Mucosa of rectum (tissue), 2 donors: Measurements from ENCODE around the gene SMC6.
A peak's percentile ranks its signal among the peaks of the same experiment; 100 is the strongest.

Experiments used
- H3K27ac ChIP-seq, 2 donors: one replicate each; pipeline ENCODE4 v1.7.0; 2013; ENCODE audit warnings: inconsistent platforms in 2 of 2, low read depth in 2 of 2, low read length in 2 of 2
- H3K27me3 ChIP-seq, 2 donors: one replicate each; pipeline ENCODE4 v1.7.0; 2013; ENCODE audit warnings: low read length in 2 of 2; ENCODE audit not compliant: control insufficient read depth in 2 of 2, insufficient read depth in 2 of 2
- H3K36me3 ChIP-seq, 2 donors: one replicate each; pipeline ENCODE4 v1.7.0; 2013; ENCODE audit warnings: low read length in 2 of 2; ENCODE audit not compliant: control insufficient read depth in 2 of 2, insufficient read depth in 2 of 2
- H3K4me1 ChIP-seq, 2 donors: one replicate each; pipeline ENCODE4 v1.7.0; 2013; ENCODE audit warnings: low read length in 2 of 2, mild to moderate bottlenecking in 1 of 2; ENCODE audit not compliant: control insufficient read depth in 2 of 2, insufficient read depth in 2 of 2
- H3K4me3 ChIP-seq, 2 donors: one replicate each; pipeline ENCODE4 v1.7.0; 2013; ENCODE audit warnings: low read length in 2 of 2
- H3K9ac ChIP-seq, 2 donors: one replicate each; pipeline ENCODE4 v1.7.0; 2013; ENCODE audit warnings: low read length in 2 of 2, low read depth in 1 of 2, mild to moderate bottlenecking in 1 of 2
- H3K9me3 ChIP-seq, 2 donors: one replicate each; pipeline ENCODE4 v1.7.0; 2013; ENCODE audit warnings: low read length in 2 of 2; ENCODE audit not compliant: control insufficient read depth in 2 of 2
- donor health status: healthy.
- donor health status: Normal muscosa, but diverticular disease.

Gene SMC6

DNA sequence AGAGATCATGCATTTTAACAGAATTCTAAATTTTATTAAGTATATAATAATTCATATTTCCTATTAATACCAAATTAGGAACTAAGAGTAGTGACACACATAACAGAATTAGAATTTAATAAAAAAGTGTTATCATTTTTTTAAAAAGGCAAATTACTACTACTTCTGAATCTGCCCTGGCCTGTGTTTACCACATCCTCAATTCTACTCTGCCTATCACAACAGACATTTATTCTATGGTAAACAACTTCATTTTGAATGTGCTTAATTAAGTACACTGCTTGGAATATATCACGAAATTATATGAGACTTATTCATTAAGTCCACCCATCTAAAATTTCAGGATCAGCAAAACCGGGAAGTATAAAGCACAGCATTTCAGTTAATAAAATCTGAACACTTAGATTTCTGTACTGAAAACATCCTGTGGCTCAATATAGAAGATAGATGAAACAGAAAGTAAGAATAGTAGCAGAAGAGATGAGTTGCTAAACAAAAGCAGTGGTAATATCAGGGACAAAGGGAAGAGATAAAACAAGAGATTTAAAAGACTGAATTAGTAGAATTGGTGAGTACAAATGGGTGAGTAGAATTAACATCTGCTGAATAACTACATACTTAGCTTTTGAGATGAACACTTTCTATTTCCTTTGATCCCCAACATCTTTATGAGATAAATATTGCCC is 3.7 kb downstream of the SMC6 start:
- Histone ChIP-seq H3K9me3 (no peaks in the 10 kb centered on the region), H3K9ac (no peak overlapping the region), H3K4me1 (peaks cover 8 to 11% of the 10 kb centered on the region in 2 donors), H3K36me3 (peaks cover 0 to under 1% of the 10 kb centered on the region in 2 donors), H3K27me3 (no peaks in the 10 kb centered on the region), H3K4me3 (no peak overlapping the region), H3K27ac (no peak overlapping the region)

DNA sequence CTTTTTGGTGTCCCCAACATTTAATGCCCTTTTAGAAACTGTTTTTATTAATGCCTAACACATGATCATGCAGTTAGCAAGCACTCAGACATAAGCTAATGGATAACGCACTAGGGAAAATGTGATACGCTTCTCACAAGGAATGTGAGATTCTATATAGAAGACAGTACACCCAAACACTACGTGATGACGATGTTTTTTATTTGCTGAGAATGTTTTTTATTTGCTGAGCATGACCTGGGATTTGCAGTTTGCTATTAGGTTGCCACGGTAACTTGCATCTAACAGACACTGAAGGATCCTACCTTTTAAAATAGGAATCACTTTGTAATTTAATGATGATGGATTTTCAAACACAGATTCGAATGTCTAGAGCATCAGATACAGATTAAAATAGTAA is 4.9 kb downstream of the SMC6 start:
- no peaks in the 10 kb centered on the region for H3K9me3 ChIP-seq
- no peak overlapping the region for H3K4me3 ChIP-seq
- H3K4me1 ChIP-seq = peaks cover 0 to 4% of the 10 kb centered on the region in 2 donors
- no peak overlapping the region for H3K27ac ChIP-seq
- no peaks in the 10 kb centered on the region for H3K27me3 ChIP-seq
- peaks cover 4 to 9% of the 10 kb centered on the region in 2 donors for H3K36me3 ChIP-seq
- no peak overlapping the region for H3K9ac ChIP-seq

DNA sequence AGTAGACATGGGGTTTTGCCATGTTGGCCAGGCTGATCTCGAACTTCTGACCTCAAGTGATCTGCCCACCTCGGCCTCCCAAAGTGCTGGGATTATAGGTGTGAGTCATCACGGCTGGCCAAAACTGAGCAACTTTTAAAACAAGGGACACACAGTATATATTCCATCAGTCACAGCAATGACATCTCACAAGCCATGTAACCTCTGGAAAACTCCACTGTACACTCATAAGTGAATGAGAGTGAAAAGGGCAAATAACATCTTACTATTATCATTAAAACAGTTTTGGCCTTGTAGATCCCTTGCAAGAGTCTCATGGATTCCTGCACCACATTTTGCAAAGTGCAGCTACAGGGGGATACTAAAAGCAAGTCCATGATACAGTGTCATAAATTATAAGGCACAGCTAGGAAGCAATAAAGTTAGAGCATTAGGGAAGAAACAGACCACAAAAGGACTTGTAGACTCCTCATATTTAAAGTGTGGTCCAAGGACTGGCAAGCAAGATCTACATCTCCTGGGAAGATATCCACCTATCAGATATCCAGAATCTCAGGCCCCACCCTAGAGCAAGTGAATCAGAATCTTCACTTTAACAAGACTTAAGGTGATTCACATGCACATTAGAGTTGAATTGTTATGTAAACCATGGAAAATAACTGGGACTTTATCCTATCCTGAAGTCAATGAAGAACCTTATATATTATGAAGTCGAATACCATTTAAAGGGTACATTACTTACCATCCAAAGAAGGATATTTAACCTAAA is 5.7 kb downstream of the SMC6 start:
- H3K9me3 ChIP-seq = no peaks in the 10 kb centered on the region
- no peak overlapping the region for H3K4me3 ChIP-seq

DNA sequence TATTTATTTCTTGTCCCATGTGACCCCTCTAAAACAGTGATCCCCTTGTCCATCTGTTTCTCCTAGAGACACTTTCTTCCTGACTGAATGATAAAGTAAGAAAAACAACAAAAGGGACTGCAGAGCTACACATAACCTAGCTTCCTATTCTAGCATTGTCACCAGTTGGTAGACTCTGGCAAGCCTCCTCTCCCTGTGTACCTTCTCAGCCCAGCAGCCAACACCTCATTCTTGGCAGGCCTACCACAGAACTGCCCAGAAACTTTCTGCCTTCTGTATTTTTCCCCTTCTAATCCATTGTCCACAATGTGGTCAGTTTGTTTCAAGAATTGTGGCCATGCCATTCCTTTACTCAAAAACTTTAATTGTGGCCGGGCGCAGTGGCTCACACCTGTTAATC is 13.4 kb downstream of the SMC6 start:
- H3K9me3 ChIP-seq = no peaks in the 10 kb centered on the region
- H3K4me1 ChIP-seq = no peaks in the 10 kb centered on the region
- H3K36me3 ChIP-seq = peaks cover 31 to 46% of the 10 kb centered on the region in 2 donors

More for the DNA sequence above, 5.7 kb downstream of the SMC6 start:
- no peaks in the 10 kb centered on the region for H3K27me3 ChIP-seq
- no peak overlapping the region for H3K27ac ChIP-seq
- H3K36me3 ChIP-seq = peaks cover 5 to 9% of the 10 kb centered on the region in 2 donors
- H3K9ac ChIP-seq = no peak overlapping the region
- peaks cover 0 to 4% of the 10 kb centered on the region in 2 donors for H3K4me1 ChIP-seq

DNA sequence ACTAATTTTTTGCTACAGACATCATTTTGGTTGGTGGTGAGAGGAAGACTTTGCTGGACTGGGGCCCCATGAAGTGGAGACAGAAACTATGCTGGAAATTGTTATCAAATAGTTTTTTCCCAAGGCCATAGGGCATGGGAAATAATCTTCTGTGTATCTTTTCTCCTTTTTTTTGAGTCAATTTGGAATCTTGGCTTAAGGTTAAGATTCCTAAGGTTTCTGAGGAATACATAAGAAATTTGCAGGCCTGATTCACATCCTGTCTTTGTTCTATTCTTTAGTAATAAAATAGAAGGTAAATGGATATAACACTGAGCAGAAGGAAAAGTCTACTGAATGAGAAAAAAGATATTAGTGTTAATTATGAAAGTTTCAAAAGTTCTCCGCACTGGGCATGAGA is 16.6 kb downstream of the SMC6 start:
- H3K27ac ChIP-seq = no peak overlapping the region
- peaks cover 26 to 46% of the 10 kb centered on the region in 2 donors for H3K36me3 ChIP-seq
- no peaks in the 10 kb centered on the region for H3K27me3 ChIP-seq
- no peaks in the 10 kb centered on the region for H3K4me1 ChIP-seq
- H3K4me3 ChIP-seq = no peak overlapping the region
- no peaks in the 10 kb centered on the region for H3K9me3 ChIP-seq
- no peak overlapping the region for H3K9ac ChIP-seq

More for the DNA sequence above, 13.4 kb downstream of the SMC6 start:
- H3K27me3 ChIP-seq = no peaks in the 10 kb centered on the region
- no peak overlapping the region for H3K9ac ChIP-seq
- no peak overlapping the region for H3K27ac ChIP-seq
- H3K4me3 ChIP-seq = no peak overlapping the region

DNA sequence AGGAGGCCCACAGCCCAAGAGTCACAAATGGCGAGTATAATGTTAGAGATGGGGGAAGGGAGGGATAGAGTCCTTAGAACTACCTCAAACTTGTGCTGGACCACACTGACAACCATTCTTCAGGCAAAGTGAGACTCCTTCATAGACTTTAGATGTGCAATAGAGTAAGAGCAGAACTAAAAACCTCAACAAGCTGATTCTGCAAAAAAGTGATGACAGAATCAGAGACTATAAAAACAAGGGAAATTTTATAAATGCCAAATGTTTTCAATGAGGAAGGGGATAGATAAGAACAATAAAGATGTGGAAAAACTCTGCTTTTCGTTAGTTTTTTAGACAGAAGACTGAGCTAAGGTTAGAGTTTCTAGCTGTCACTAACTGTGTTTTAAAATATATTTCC is 17.7 kb downstream of the SMC6 start:
- Histone ChIP-seq H3K9ac (no peak overlapping the region), H3K36me3 (peaks cover 35 to 48% of the 10 kb centered on the region in 2 donors)

DNA sequence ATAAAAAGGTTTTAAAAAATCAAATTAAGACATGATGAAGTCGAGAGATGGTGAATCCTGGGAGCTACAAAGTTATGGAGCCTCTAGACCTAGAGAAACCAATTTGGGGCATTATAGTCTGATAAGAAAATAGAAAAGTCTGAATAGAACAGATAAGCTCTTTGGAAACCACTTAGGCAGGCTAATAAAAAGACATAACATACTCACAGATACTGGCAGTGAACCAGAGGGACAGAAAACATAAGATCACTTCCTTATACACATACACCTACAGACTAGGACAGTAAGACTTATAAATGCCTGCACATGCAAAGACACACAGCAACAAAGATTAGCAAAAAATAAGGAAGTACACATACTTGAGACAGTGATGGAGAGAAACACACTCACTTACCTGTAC is 20.0 kb downstream of the SMC6 start:
- Histone ChIP-seq H3K36me3 (peaks cover 34 to 40% of the 10 kb centered on the region in 2 donors), H3K27me3 (no peaks in the 10 kb centered on the region)

More for the DNA sequence above, 17.7 kb downstream of the SMC6 start:
- Histone ChIP-seq H3K9me3 (no peaks in the 10 kb centered on the region), H3K4me3 (no peak overlapping the region), H3K27ac (no peak overlapping the region), H3K4me1 (no peaks in the 10 kb centered on the region), H3K27me3 (no peaks in the 10 kb centered on the region)

DNA sequence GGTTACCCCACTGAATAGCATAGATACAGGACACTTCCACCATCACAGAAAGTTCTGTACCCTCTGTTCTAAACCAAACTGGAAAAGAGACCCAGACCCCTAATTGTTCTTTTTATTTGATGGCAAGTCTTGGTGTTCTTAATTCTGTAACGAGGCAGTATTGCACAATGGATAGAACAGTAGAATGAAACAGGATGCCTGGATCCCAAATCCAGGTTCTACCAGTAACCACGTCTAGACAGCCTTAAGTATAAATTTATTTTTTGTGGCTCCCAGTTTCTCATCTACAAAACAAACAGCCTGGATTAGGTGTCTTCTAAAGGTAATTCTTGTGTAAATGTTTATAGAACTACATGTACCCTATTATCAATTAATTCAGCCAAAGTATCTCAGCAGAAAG is 23.7 kb downstream of the SMC6 start:
- no peak overlapping the region for H3K9ac ChIP-seq
- H3K4me3 ChIP-seq = no peak overlapping the region
- no peaks in the 10 kb centered on the region for H3K9me3 ChIP-seq
- H3K27me3 ChIP-seq = no peaks in the 10 kb centered on the region
- H3K36me3 ChIP-seq = peaks cover 10 to 29% of the 10 kb centered on the region in 2 donors
- no peaks in the 10 kb centered on the region for H3K4me1 ChIP-seq
- H3K27ac ChIP-seq = no peak overlapping the region

More for the DNA sequence above, 20.0 kb downstream of the SMC6 start:
- Histone ChIP-seq H3K4me3 (no peak overlapping the region), H3K9me3 (no peaks in the 10 kb centered on the region), H3K4me1 (no peaks in the 10 kb centered on the region), H3K9ac (peak overlapping the region in 1 of 2 donors; percentile 19), H3K27ac (no peak overlapping the region)

DNA sequence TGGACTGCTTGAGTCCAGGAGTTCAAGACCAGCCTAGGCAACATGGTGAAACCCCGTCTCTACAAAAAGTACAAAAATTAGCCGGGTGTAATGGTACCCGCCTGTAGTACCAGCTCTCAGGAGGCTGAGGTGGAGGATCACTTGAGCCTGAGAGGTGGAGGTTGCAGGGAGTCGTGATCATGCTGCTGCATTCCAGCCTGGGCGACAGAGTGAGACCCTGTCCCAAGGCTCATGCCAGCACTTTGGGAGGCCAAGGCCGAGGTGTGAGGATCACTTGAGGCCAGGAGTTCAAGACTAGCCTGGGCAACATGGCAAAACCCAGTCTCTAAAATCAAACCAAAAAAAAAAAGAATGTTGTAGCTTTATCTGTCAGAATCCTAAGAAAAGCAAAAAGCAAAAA is 25.4 kb downstream of the SMC6 start:
- no peaks in the 10 kb centered on the region for H3K4me1 ChIP-seq
- H3K9ac ChIP-seq = no peak overlapping the region
- H3K36me3 ChIP-seq = peaks cover 13 to 30% of the 10 kb centered on the region in 2 donors
- H3K27me3 ChIP-seq = no peaks in the 10 kb centered on the region
- no peaks in the 10 kb centered on the region for H3K9me3 ChIP-seq
- H3K4me3 ChIP-seq = no peak overlapping the region
- no peak overlapping the region for H3K27ac ChIP-seq

DNA sequence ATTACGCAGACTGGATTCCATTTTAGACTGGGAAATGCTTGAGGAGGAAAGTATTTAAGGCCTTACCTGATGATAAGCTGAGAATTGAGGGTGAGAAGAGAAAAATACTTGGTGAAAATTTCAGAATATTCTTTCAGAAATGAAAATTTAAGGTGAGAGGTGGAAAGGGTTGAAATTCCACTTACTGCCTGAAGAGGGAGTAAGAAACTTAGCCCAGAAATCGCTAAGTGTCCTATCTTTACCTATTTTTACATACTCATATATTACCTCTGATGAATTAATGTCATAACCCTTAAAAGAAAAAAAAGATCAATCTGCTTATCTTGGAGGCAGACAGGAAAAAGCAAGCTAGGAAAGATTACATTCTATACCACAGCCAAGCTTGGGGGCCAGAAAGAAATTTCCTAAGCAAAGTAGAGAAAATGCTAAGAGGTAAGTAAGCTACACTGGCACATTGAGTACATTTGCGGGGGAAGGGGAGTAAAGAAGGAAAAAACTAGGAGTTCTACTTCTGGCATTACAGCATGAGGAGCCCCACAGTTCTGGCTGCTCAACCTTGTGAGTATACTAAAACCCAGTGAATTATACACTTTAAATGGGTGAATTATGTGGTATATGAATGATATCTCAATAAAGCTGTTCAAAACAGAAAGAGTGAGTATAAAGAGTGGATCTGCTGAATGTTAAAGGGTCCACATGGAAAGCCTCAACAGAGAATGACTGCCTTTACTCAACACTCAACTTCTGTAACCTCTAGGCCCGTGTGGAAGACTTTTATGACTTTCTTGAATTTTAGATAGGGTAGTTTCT is 33.8 kb downstream of the SMC6 start:
- H3K27ac ChIP-seq = no peak overlapping the region
- peaks cover 29 to 34% of the 10 kb centered on the region in 2 donors for H3K36me3 ChIP-seq
- H3K9ac ChIP-seq = no peak overlapping the region
- H3K4me1 ChIP-seq = no peaks in the 10 kb centered on the region
- H3K9me3 ChIP-seq = no peaks in the 10 kb centered on the region
- no peak overlapping the region for H3K4me3 ChIP-seq
- H3K27me3 ChIP-seq = no peaks in the 10 kb centered on the region
